AG08396 (cell line): ENCODE measurements around the gene TTYH2.

Experiments used
- DNase-seq: peaks from one replicate; pipeline ENCODE4 v3.0.0; 2012; ENCODE audit warnings: low spot score, mixed read lengths

TTYH2 gene

GRCh38 chr17:74196541-74197317, 16.6 kb upstream of the TTYH2 start:
- no peak for DNase-seq

- DNase-seq: no peak
Observed at GRCh38 chr17:74197801-74198200, 15.6 kb upstream of the TTYH2 start.

- no peak for DNase-seq
Observed at GRCh38 chr17:74198694-74199093, 14.7 kb upstream of the TTYH2 start.

- DNase-seq: peak; percentile 87
Observed at GRCh38 chr17:74199306-74200092, 13.9 kb upstream of the TTYH2 start.

- DNase-seq: no peak
Observed at GRCh38 chr17:74200112-74200511, 13.3 kb upstream of the TTYH2 start.

GRCh38 chr17:74201250-74201649, 12.1 kb upstream of the TTYH2 start:
- DNase-seq: peak; percentile 66

DNA sequence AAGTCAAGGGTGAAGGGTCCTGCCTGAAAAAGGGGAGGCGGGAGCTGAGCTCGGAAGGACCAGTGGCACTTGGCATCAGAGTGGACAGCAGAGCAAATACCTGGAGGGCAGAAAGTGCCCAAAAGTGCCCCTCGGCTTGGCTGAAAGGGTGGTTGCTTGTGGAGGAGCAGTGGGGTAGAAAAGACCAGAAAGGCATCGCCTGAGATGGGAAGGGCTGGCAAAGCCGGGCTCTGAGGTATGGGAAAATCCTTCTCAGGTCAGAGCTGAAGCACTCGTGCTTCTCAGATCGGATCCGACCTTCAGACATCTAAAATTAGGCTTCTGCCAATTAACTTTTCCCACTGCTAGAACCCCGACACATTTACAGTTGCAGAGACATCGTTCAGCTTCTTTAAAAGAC, 11.4 kb upstream of the TTYH2 start:
- no peak for DNase-seq

- DNase-seq: no peak
Observed at GRCh38 chr17:74202938-74203337, 10.4 kb upstream of the TTYH2 start.

- DNase-seq: peak; percentile 95
Observed at GRCh38 chr17:74203439-74204240, 9.7 kb upstream of the TTYH2 start, which contains the start of gene RPL38. Gene RPL38 (plus strand): TSS chr17:74203678. CDS start chr17:74203956, 278 bp downstream.

DNA sequence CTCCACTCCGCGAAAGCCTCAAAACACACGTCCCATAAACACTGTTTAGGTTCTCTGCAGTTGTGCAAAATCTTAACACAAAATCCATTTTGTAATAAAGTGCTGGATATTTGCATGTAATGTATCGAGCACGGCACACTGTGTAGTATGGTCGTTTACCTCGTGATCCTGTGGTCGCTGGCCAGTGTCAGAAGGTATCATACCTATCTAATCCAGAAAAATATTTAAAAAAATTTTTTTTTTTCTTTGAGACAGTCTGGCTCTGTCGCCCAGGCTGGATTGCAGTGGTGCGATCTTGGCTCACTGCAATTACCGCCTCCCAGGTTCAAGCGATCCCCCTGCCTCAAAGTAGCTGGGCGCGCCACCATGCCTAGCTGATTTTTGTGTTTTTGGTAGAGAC, 8.9 kb upstream of the TTYH2 start:
- DNase-seq: no peak

GRCh38 chr17:74205274-74205673, 8.1 kb upstream of the TTYH2 start:
- DNase-seq: no peak

- no peak for DNase-seq
Observed at GRCh38 chr17:74206332-74206818, 7.0 kb upstream of the TTYH2 start.

- peak; percentile 88 for DNase-seq
Observed at GRCh38 chr17:74210191-74211140, 2.9 kb upstream of the TTYH2 start.

DNA sequence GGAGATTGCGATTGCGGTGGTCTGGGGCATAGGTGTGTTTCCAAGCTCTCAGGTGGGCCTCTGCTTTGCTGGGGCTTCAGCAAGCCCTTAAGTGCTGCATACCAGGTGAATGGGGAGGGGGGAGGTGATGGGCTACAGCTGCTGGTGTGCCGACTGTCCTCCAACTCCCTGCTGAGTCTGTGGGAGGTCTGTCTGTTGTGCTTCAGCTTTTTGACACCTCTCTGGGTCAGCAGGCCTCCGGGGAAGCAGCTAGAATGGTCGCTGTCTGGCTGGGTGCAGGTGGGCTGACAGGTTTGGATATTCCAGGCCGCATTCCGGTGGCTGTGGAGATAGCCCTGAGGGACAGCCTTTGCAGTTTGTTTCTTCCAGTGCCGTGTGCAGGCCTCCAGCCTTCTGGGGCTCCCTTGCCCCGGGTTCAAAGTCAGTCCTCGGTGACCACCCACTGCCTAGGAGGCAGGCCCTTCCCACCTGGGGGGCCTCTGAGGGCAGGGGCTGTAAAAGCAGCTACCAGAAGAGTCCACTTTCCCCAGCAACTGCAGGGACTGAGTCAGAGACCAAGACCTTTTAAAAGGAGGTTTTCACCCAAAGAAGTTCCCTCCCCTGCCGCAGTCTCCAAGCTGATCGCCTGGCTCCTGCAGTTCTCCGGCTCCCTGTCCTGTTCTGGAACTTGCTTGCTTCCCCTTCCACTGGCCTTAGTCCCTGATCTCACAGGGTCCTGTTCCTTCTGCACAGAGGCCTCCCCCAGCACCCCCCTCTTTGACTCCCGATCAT, 2.0 kb upstream of the TTYH2 start:
- no peak for DNase-seq

DNA sequence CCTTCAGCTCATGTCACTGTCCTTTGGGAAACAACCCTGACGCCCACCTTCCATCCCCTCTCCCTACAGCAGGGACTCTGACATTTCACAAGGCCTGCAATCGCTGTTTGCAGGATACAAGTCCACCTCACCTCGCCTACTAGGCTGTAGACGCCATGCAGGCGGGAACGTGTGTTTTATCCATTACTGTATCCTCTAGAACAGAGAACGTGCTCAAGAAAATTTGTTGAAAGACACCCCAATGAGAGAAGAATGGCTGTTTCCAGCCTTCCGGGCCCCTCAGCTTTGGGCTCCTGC, 1.5 kb upstream of the TTYH2 start:
- no peak for DNase-seq

GRCh38 chr17:74212209-74212912, 1.0 kb upstream of the TTYH2 start:
- peak; percentile 31 for DNase-seq

GRCh38 chr17:74213861-74214391, 555 bp downstream of the TTYH2 start:
- no peak for DNase-seq

DNA sequence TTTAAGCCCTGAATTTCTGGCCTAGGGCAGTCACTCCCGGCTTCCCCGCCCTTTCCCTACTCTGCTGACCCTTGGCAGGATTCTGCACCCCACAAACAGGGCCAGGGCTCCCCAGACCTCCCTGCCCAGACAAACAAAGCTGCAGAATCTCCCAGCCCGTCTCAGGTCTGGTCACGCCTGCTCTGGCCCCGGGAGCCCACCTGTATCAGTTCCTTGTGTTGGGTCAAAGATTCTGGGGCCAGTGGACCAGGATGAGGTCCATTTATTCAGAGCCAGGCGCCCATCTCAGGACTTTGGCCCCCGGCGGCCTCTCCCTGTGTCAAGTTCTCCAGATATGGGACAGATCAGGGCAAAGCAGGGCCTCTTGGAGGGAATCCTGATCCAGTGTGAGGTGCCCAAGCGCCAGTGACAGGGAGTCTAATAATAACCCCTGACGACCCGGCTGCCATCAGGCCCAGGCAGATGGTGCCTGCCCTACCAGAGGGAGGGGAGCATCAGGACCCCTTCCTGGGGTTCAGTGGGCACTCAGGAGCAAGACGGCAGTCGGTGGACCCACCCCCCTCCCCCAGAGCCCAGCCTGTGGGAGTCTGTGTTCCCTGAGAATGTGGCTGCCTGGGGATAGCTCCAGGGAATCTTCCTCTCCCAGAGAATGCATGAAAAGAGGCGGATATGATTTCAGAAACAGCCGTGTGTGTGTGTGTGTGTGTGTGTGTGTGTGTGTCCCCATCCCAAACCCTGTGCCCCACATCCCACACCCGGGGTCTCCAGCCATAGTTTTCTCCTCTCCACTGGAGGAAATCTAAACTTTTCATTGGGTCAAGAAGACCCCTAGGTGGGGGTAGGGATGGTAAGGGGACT, 1.3 kb downstream of the TTYH2 start:
- no peak for DNase-seq

DNA sequence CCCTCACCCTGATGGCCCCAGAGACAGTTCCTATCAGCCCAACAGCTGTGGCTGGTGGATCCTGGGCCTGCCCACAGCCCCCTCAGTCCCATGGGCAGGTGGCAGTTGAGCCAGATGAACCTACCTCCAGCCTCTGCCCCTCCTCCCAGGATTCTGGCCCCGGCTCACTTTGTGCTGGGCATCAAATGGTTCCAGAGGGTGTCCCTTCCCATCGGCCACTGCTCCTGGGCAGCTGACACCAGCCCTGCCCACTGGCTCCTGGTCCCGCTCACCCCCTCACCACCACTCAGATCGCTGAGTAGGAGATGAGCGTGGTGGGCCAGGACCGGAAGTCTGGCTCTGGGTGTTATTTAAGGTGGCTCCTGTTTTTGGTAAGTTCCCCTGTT, 2.0 kb downstream of the TTYH2 start:
- DNase-seq: no peak
